Smooth muscle cell (in vitro differentiated cells): ENCODE results near the gene YEATS2. TPM values are rescaled to one million over a fixed set of nuclear protein-coding genes. Genes with fewer than 3 reads are reported as not detected.

Source experiments
- DNase-seq: peaks from one replicate; lab custom pipeline; 2025; ENCODE audit not compliant: unreplicated experiment; lab: John Stamatoyannopoulos, UW
- H2AFZ ChIP-seq: fragments of 200-600 bp; sonication (generic); 2 replicates; pipeline ENCODE4 v1.6.0; 2016; ENCODE audit warnings: antibody characterized with exemption, low read depth, mild to moderate bottlenecking
- H3F3A ChIP-seq: fragments of 200-600 bp; sonication (generic); 2 replicates; pipeline ENCODE4 v1.6.0; 2017; ENCODE audit warnings: antibody characterized with exemption, low read depth
- H3K27ac ChIP-seq: fragments of 200-600 bp; sonication (generic); 2 replicates; pipeline ENCODE4 v1.5.1; 2016; ENCODE audit warnings: low read depth, mild to moderate bottlenecking
- H3K27me3 ChIP-seq: fragments of 200-600 bp; sonication (generic); 2 replicates; pipeline ENCODE4 v1.6.1; 2016; ENCODE audit warnings: low read depth, mild to moderate bottlenecking
- H3K36me3 ChIP-seq: fragments of 200-600 bp; sonication (generic); 2 replicates; pipeline ENCODE4 v1.5.1; 2016; ENCODE audit warnings: low read depth
- H3K4me1 ChIP-seq: fragments of 200-600 bp; sonication (generic); 2 replicates; pipeline ENCODE4 v1.5.1; 2016; ENCODE audit warnings: low read depth
- H3K4me2 ChIP-seq: fragments of 200-600 bp; sonication (generic); 2 replicates; pipeline ENCODE4 v1.6.0; 2016; ENCODE audit warnings: mild to moderate bottlenecking
- H3K4me3 ChIP-seq: fragments of 200-600 bp; sonication (generic); 2 replicates; pipeline ENCODE4 v1.5.1; 2016; ENCODE audit warnings: mild to moderate bottlenecking
- H3K79me2 ChIP-seq: fragments of 200-600 bp; sonication (generic); 2 replicates; pipeline ENCODE4 v1.6.0; 2016; ENCODE audit warnings: low read depth, mild to moderate bottlenecking
- H3K9ac ChIP-seq: fragments of 200-600 bp; sonication (generic); 2 replicates; pipeline ENCODE4 v1.6.0; 2016; ENCODE audit warnings: low read depth
- H3K9me3 ChIP-seq: fragments of 200-600 bp; sonication (generic); replicated peaks from 2 replicates; pipeline ENCODE4 v1.5.1; 2016; ENCODE audit warnings: low read depth
- H4K20me1 ChIP-seq: fragments of 200-600 bp; sonication (generic); 2 replicates; pipeline ENCODE4 v1.6.0; 2016; ENCODE audit warnings: low read depth
- WGBS: methylation state at CpG from one replicate; pipeline ENCODE4 v1.1.7; 2016; ENCODE audit warnings: low lambda C conversion rate; 5-methylcytosine and 5-hydroxymethylcytosine counted together
- polyA plus RNA-seq: library from polyadenylated mRNA; unstranded; fragments of >200 nt; fragmentation: Nextera tagmentation; extraction: Ambion mirVana; gene quantifications from 2 replicates; pipeline ENCODE4 v1.2.1, GENCODE V29; 2016
- total RNA-seq: library from RNA; depleted of rRNA; stranded (reverse); fragments of >200 nt; gene quantifications from 2 replicates; pipeline ENCODE4 v1.2.3, GENCODE V29; 2014
- TF ChIP-seq, protein P1 (sequence below): fragments of 200-600 bp; sonication (generic); IDR thresholded peaks from 2 replicates; pipeline ENCODE4 v1.5.1; 2017; ENCODE audit warnings: borderline replicate concordance, mild to moderate bottlenecking, antibody characterized with exemption; ENCODE audit not compliant: insufficient read depth, poor library complexity, severe bottlenecking

The YEATS2 gene
- total and polyA plus RNA-seq, 2 experiments from 2014 or later: 19.9 to 30.4 TPM

DNA sequence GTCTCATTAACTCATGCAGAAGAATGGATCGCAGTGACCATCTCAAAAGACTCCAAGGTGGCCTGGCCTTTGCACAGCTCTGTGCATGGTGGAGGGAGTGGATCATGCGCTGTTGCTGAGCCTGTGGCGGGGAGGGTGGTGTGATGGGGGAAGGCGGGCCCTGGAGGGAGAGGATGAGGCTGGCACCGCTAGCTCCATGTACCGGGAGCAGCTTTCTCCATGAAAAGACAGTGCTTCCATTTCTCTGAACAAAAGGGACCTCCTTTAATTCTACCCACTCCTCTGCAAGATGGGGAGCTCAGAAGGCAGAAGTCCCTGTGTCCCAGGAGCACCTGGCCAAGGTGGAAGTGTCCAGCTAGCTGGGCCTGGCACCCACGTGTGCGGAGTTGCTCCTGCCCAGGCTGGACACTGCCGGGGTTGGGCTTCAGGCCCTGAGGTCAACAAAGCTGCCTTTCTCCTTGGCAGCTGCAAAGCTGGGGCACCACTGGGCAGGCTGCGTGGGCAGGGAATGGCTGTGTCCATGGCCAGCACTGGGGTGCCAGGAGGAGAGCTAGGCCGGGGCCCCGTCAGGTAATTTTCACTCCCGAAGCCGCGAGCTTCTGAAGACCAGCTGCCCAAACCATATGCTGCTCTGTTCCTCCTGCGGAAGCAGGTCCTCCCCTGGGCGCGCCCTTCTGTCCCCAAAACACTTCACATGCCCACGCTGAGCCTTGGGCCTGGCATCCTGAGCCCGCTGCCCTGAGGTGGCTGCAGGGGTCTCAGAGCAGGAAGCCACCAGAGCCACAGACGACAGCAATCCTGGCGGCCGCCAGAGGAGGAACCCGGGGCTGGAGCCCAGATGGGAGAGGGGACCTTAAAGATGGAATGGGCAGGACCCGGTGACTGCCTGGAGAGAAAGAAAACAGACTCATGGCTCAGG is 121.4 kb downstream of the YEATS2 start:
- Histone ChIP-seq H3F3A (no peaks in the 10 kb centered on the region), H3K79me2 (no peaks in the 10 kb centered on the region), H3K4me1 (peaks cover under 1% of the 10 kb centered on the region), H3K27ac (no peak overlapping the region), H3K36me3 (no peaks in the 10 kb centered on the region), H4K20me1 (no peaks in the 10 kb centered on the region), H3K4me3 (no peak overlapping the region), H3K4me2 (no peak overlapping the region), H3K9me3 (no peaks in the 10 kb centered on the region), H2AFZ (no peak overlapping the region), H3K9ac (no peak overlapping the region), H3K27me3 (no peaks in the 10 kb centered on the region)
- 97% methylated on average over 25 of the region's 25 CpGs for WGBS
- DNase-seq: no peak
- TF ChIP-seq, protein P1, sequence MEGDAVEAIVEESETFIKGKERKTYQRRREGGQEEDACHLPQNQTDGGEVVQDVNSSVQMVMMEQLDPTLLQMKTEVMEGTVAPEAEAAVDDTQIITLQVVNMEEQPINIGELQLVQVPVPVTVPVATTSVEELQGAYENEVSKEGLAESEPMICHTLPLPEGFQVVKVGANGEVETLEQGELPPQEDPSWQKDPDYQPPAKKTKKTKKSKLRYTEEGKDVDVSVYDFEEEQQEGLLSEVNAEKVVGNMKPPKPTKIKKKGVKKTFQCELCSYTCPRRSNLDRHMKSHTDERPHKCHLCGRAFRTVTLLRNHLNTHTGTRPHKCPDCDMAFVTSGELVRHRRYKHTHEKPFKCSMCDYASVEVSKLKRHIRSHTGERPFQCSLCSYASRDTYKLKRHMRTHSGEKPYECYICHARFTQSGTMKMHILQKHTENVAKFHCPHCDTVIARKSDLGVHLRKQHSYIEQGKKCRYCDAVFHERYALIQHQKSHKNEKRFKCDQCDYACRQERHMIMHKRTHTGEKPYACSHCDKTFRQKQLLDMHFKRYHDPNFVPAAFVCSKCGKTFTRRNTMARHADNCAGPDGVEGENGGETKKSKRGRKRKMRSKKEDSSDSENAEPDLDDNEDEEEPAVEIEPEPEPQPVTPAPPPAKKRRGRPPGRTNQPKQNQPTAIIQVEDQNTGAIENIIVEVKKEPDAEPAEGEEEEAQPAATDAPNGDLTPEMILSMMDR: no peak

DNA sequence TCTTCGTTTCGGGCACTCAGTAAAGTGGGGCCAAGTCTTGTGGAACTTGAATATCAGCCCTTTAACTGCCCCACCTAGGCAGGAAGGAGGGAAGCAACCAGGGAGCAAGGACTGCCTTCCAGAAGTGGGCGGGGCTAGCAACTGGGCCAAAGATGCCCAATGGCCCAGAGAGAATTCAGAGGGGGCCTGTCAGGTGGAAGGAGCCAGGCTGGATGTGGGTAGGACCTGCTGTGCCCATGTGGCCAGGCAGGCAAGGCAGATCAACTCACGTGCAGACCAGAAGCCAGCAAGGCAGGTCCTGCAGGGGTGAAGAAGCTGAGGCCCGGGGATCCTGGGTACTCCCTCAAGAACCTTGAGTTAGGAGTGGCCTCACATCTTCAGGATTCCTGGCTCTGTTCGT is 122.2 kb downstream of the YEATS2 start:
- H3K79me2 ChIP-seq: no peaks in the 10 kb centered on the region
- peaks cover 7% of the 10 kb centered on the region for H3K4me1 ChIP-seq
- H3K9me3 ChIP-seq: no peaks in the 10 kb centered on the region
- H3K27me3 ChIP-seq: no peaks in the 10 kb centered on the region
- H4K20me1 ChIP-seq: no peaks in the 10 kb centered on the region
- no peak overlapping the region for H2AFZ ChIP-seq
- no peak for DNase-seq
- TF ChIP-seq, protein P1: no peak
- H3K27ac ChIP-seq: no peak overlapping the region
- no peaks in the 10 kb centered on the region for H3K36me3 ChIP-seq
- H3F3A ChIP-seq: no peaks in the 10 kb centered on the region
- no peak overlapping the region for H3K9ac ChIP-seq
- H3K4me2 ChIP-seq: no peak overlapping the region
- no peak overlapping the region for H3K4me3 ChIP-seq
- WGBS: 76% methylated on average over 6 of the region's 6 CpGs

DNA sequence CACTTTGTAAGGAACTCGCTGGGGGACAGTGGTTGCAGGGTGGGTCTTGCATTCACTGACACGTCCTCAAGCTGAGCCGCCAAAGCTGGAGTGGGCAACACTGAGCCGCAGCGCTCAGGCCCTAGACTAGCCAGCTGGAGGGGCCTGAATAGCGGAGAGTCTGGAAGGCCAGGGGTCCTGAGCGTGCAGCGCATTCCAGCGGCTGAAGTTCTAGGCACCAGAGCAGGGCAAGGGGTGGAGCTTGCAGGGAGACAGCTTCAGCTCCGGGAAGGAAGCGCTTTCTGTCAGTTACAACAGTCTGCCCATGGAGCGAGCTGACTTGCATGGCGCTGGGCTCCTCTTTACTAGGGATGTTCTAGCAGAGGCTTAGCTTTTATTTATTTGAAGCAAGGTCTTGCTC is 125.0 kb downstream of the YEATS2 start:
- no peak for DNase-seq
- no peaks in the 10 kb centered on the region for H3K36me3 ChIP-seq
- no peaks in the 10 kb centered on the region for H3F3A ChIP-seq
- H3K27me3 ChIP-seq: no peaks in the 10 kb centered on the region
- peaks cover 7% of the 10 kb centered on the region for H3K4me1 ChIP-seq
- no peaks in the 10 kb centered on the region for H3K79me2 ChIP-seq
- 77% methylated on average over 13 of the region's 13 CpGs for WGBS
- no peaks in the 10 kb centered on the region for H3K9me3 ChIP-seq
- no peak overlapping the region for H3K9ac ChIP-seq
- no peak overlapping the region for H3K27ac ChIP-seq
- H4K20me1 ChIP-seq: peaks cover 9% of the 10 kb centered on the region
- TF ChIP-seq, protein P1: no peak
- no peak overlapping the region for H3K4me3 ChIP-seq
- no peak overlapping the region for H3K4me2 ChIP-seq
- no peak overlapping the region for H2AFZ ChIP-seq

DNA sequence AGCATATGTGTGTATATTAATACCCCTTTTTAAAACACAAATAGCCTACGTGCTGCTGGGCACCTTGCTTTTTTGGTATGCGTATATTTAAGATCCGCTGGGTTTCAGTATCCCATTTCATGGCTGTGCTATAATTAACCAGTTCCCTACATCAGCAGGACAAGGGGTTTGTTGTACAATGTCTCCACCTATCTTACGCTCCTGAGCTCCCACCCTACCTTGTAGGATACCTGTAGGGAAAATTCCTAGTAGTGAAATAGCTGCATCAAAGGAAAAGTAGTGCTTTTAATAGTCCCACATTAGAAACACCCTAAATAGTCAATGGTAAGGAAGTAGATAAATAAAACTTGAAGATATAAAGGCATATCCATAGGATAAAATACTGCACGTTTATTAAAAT is 126.4 kb downstream of the YEATS2 start:
- DNase-seq: no peak
- H3K9ac ChIP-seq: no peak overlapping the region
- H3K36me3 ChIP-seq: no peaks in the 10 kb centered on the region
- no peaks in the 10 kb centered on the region for H3K79me2 ChIP-seq
- no peak overlapping the region for H3K4me3 ChIP-seq
- TF ChIP-seq, protein P1: no peak
- H3K9me3 ChIP-seq: no peaks in the 10 kb centered on the region
- no peak overlapping the region for H3K27ac ChIP-seq
- 72% methylated on average over 5 of the region's 5 CpGs for WGBS
- H2AFZ ChIP-seq: no peak overlapping the region
- peak overlapping the region; percentile 98 for H3K4me2 ChIP-seq
- H3K4me1 ChIP-seq: peaks cover 7% of the 10 kb centered on the region
- H3K27me3 ChIP-seq: no peaks in the 10 kb centered on the region
- no peaks in the 10 kb centered on the region for H3F3A ChIP-seq
- peaks cover 9% of the 10 kb centered on the region for H4K20me1 ChIP-seq
